ENCODE measurements around the gene SIX2. TPM values are rescaled to one million over a fixed set of nuclear protein-coding genes. Genes with fewer than 3 reads are reported as not detected.
A peak's percentile ranks its signal among the peaks of the same experiment; 100 is the strongest.

SIX2 gene
- polyA plus RNA-seq, 2 donors: 0.04 to 0.09 TPM

DNA sequence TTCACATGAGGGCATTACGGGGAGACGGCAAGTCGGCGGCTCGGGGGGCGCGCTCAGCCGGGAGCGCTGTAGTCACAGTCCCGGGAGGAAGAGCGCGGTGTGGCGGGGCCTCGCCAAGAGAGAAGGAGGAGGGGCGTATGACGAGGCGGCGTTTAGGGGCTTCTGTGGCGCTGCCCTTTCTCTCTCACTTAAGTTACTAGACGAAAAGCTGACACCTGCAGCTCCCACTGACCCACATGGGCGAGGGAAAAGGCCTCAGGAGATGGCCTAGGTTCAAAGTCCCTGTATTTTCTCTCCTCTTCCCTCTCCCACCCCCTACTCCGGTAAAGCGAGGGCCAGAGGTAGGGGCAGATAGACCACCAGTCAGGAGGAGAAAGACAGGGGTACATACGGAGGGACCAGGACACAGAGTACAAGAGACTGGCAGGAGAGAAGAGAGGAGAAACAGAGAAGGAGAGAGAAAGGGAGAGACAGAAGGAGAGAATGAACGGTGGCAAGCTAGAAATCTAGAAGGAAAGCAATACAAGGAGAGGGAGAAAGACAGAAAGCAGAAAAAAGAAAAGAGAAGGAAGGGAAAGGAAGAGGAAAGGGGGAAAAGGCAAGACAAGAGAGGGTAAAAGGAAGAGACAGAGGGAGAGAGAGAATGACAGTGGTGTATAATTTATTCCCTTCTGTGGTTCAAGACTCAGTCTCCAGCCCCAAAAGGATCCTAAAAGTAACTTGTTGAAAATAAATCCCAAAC is 3.8 kb downstream of the SIX2 start:
- Histone ChIP-seq H3K27ac (ENCODE audit: low read depth in 2 of 2, low read length in 1 of 2) (no peak overlapping the region), H3K9me3 (ENCODE audit: control insufficient read depth in 2 of 2, insufficient read depth in 1 of 2, low read depth in 1 of 2, low read length in 1 of 2) (peaks cover 0 to 6% of the 10 kb centered on the region in 2 donors), H3K4me1 (ENCODE audit: control insufficient read depth in 2 of 2, insufficient read depth in 2 of 2, low read length in 1 of 2) (peaks cover 5 to 22% of the 10 kb centered on the region in 2 donors), H3K36me3 (ENCODE audit: control insufficient read depth in 2 of 2, insufficient read depth in 2 of 2, low read length in 1 of 2) (no peaks in the 10 kb centered on the region), H3K27me3 (ENCODE audit: control insufficient read depth in 1 of 2, insufficient read depth in 2 of 2, low read length in 2 of 2) (peaks cover 8 to 34% of the 10 kb centered on the region in 2 donors), H3K4me3 (ENCODE audit: low read depth in 1 of 2, low read length in 2 of 2) (no peak overlapping the region)
- 35 to 50% methylated on average over 22 to 25 of the region's 25 CpGs for WGBS, 2 donors

DNA sequence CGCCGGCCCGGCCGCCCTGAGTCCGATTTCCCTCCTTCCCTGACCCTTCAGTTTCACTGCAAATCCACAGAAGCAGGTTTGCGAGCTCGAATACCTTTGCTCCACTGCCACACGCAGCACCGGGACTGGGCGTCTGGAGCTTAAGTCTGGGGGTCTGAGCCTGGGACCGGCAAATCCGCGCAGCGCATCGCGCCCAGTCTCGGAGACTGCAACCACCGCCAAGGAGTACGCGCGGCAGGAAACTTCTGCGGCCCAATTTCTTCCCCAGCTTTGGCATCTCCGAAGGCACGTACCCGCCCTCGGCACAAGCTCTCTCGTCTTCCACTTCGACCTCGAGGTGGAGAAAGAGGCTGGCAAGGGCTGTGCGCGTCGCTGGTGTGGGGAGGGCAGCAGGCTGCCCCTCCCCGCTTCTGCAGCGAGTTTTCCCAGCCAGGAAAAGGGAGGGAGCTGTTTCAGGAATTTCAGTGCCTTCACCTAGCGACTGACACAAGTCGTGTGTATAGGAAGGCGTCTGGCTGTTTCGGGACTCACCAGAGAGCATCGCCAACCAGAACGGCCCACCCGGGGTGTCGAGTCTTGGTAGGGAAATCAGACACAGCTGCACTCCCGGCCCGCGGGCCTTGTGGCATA is 4.6 kb downstream of the SIX2 start:
- 8 to 18% methylated on average over 45 of the region's 45 CpGs for WGBS, 2 donors
- no peak overlapping the region for H3K27ac ChIP-seq (ENCODE audit: low read depth in 2 of 2, low read length in 1 of 2)
- H3K36me3 ChIP-seq (ENCODE audit: control insufficient read depth in 2 of 2, insufficient read depth in 2 of 2, low read length in 1 of 2): no peaks in the 10 kb centered on the region
- peaks cover 0 to 6% of the 10 kb centered on the region in 2 donors for H3K9me3 ChIP-seq (ENCODE audit: control insufficient read depth in 2 of 2, insufficient read depth in 1 of 2, low read depth in 1 of 2, low read length in 1 of 2)
- H3K27me3 ChIP-seq (ENCODE audit: control insufficient read depth in 1 of 2, insufficient read depth in 2 of 2, low read length in 2 of 2): peaks cover 8 to 41% of the 10 kb centered on the region in 2 donors
- peaks cover 5 to 15% of the 10 kb centered on the region in 2 donors for H3K4me1 ChIP-seq (ENCODE audit: control insufficient read depth in 2 of 2, insufficient read depth in 2 of 2, low read length in 1 of 2)
- H3K4me3 ChIP-seq (ENCODE audit: low read depth in 1 of 2, low read length in 2 of 2): peak overlapping the region in 1 of 2 donors; percentile 11

DNA sequence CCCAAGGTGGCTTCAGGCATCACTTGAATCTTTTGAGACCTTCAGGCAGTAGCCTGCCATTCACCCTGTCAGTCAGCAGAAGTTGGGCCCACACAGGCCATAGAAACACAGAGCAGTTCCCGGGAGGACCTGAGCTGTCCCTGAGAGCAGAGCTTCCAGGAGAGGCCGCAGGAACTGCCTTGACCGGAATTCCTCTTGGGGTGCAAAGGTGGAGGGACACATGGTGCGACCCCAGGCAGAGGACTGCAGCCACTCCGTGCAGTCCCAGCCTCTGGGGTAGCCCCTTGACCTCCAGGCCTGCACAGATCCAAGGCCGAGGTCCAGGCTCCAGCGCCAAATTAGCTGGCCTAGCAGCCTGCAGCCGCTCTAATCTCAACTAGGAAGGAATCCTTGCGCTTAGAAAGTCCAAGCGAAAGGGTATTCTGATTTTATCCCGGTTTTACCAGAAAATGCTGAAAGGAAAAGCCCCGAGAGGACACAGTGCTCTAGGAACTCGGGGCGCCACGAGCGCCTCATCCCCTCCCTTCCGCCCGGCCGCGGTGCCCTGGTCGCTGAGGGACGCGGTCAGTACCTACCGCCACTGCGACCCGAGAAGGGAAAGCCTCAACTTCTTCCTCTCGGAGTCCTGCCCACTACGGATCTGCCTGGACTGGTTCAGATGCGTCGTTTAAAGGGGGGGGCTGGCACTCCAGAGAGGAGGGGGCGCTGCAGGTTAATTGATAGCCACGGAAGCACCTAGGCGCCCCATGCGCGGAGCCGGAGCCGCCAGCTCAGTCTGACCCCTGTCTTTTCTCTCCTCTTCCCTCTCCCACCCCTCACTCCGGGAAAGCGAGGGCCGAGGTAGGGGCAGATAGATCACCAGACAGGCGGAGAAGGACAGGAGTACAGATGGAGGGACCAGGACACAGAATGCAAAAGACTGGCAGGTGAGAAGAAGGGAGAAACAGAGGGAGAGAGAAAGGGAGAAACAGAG is 5.4 kb downstream of the SIX2 start:
- Histone ChIP-seq H3K4me1 (ENCODE audit: control insufficient read depth in 2 of 2, insufficient read depth in 2 of 2, low read length in 1 of 2) (peaks cover 5 to 11% of the 10 kb centered on the region in 2 donors), H3K27me3 (ENCODE audit: control insufficient read depth in 1 of 2, insufficient read depth in 2 of 2, low read length in 2 of 2) (peaks cover 8 to 43% of the 10 kb centered on the region in 2 donors), H3K36me3 (ENCODE audit: control insufficient read depth in 2 of 2, insufficient read depth in 2 of 2, low read length in 1 of 2) (no peaks in the 10 kb centered on the region), H3K4me3 (ENCODE audit: low read depth in 1 of 2, low read length in 2 of 2) (no peak overlapping the region), H3K9me3 (ENCODE audit: control insufficient read depth in 2 of 2, insufficient read depth in 1 of 2, low read depth in 1 of 2, low read length in 1 of 2) (peaks cover 0 to 6% of the 10 kb centered on the region in 2 donors), H3K27ac (ENCODE audit: low read depth in 2 of 2, low read length in 1 of 2) (no peak overlapping the region)
- 29 to 41% methylated on average over 41 of the region's 41 CpGs for WGBS, 2 donors

DNA sequence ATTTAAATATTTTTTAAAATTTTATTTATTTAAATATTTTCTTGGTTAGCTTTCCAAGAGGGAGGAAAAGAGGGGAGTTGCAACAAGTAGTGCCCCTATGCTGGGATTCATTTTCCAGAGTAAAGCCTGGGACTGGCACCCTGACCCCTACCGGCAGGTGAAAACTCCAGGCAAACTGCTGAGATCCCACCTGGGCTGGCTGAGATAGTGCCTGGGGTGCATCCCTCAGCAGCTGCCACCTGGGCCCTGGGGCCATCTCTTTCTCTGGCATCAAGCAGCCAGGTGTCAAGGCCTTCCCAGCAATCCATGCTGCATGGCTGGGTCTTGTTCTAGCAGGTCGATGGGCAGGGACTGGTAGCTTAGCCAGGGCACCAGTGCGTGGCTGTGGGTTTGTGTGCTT is 6.6 kb downstream of the SIX2 start:
- no peaks in the 10 kb centered on the region for H3K36me3 ChIP-seq (ENCODE audit: control insufficient read depth in 2 of 2, insufficient read depth in 2 of 2, low read length in 1 of 2)
- H3K4me3 ChIP-seq (ENCODE audit: low read depth in 1 of 2, low read length in 2 of 2): no peak overlapping the region
- 38 to 44% methylated on average over 3 of the region's 3 CpGs for WGBS, 2 donors
- peaks cover 4 to 40% of the 10 kb centered on the region in 2 donors for H3K27me3 ChIP-seq (ENCODE audit: control insufficient read depth in 1 of 2, insufficient read depth in 2 of 2, low read length in 2 of 2)
- peaks cover 0 to 3% of the 10 kb centered on the region in 2 donors for H3K9me3 ChIP-seq (ENCODE audit: control insufficient read depth in 2 of 2, insufficient read depth in 1 of 2, low read depth in 1 of 2, low read length in 1 of 2)
- no peak overlapping the region for H3K27ac ChIP-seq (ENCODE audit: low read depth in 2 of 2, low read length in 1 of 2)
- peaks cover 3 to 5% of the 10 kb centered on the region in 2 donors for H3K4me1 ChIP-seq (ENCODE audit: control insufficient read depth in 2 of 2, insufficient read depth in 2 of 2, low read length in 1 of 2)

DNA sequence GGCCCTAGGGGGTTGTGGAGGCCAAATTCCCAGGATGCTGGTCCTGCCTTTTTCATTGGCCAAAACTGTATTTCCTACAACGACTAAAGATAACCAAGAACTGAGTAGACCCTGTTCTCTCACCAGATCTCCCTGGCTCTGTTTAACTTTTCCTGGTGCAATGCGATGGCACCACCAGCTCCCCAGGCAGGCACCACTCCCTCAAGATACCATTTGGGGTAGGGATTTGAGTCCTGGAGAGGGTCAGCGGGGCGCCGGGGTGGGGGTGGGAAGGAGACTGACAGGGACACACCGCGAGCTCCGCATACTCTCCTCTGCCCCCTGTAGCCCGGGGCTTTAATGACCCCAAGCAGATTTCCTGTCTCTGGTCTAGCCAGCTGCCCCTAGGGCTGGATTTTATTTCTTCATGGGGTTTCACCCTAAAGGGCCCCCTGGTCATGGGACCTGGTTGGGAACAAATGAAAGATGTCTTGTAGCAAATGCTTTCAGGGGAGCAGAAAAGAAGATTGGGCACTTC is 7.3 kb downstream of the SIX2 start:
- no peak overlapping the region for H3K4me3 ChIP-seq (ENCODE audit: low read depth in 1 of 2, low read length in 2 of 2)
- no peaks in the 10 kb centered on the region for H3K36me3 ChIP-seq (ENCODE audit: control insufficient read depth in 2 of 2, insufficient read depth in 2 of 2, low read length in 1 of 2)
- H3K4me1 ChIP-seq (ENCODE audit: control insufficient read depth in 2 of 2, insufficient read depth in 2 of 2, low read length in 1 of 2): peaks cover 3 to 5% of the 10 kb centered on the region in 2 donors
- no peak overlapping the region for H3K27ac ChIP-seq (ENCODE audit: low read depth in 2 of 2, low read length in 1 of 2)
- H3K27me3 ChIP-seq (ENCODE audit: control insufficient read depth in 1 of 2, insufficient read depth in 2 of 2, low read length in 2 of 2): peaks cover 0 to 40% of the 10 kb centered on the region in 2 donors
- 20 to 33% methylated on average over 9 of the region's 9 CpGs for WGBS, 2 donors
- H3K9me3 ChIP-seq (ENCODE audit: control insufficient read depth in 2 of 2, insufficient read depth in 1 of 2, low read depth in 1 of 2, low read length in 1 of 2): peaks cover 0 to 3% of the 10 kb centered on the region in 2 donors

DNA sequence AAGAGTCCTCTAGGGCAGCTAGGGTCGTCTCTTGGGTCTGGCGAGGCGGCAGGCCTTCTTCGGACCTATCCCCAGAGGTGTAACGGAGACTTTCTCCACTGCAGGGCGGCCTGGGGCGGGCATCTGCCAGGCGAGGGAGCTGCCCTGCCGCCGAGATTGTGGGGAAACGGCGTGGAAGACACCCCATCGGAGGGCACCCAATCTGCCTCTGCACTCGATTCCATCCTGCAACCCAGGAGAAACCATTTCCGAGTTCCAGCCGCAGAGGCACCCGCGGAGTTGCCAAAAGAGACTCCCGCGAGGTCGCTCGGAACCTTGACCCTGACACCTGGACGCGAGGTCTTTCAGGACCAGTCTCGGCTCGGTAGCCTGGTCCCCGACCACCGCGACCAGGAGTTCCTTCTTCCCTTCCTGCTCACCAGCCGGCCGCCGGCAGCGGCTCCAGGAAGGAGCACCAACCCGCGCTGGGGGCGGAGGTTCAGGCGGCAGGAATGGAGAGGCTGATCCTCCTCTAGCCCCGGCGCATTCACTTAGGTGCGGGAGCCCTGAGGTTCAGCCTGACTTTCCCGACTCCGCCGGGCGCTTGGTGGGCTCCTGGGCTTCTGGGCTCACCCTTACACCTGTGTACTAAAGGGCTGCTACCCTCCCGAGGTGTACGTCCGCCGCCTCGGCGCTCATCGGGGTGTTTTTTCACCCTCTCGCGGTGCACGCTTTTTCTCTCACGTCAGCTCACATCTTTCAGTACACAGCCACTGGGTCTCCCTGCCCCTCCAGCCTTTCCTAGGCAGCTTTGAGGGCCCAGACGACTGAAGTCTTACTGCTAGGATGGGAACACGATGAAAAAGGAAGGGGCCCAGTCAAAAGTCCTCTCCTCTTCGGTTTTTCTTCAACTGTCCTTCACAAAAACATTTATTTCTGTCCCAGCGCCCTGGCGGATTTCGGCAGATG is 8.1 kb downstream of the SIX2 start:
- 11% methylated on average over 58 to 61 of the region's 61 CpGs for WGBS, 2 donors
- peak overlapping the region in 1 of 2 donors; percentile 34 for H3K4me3 ChIP-seq (ENCODE audit: low read depth in 1 of 2, low read length in 2 of 2)

DNA sequence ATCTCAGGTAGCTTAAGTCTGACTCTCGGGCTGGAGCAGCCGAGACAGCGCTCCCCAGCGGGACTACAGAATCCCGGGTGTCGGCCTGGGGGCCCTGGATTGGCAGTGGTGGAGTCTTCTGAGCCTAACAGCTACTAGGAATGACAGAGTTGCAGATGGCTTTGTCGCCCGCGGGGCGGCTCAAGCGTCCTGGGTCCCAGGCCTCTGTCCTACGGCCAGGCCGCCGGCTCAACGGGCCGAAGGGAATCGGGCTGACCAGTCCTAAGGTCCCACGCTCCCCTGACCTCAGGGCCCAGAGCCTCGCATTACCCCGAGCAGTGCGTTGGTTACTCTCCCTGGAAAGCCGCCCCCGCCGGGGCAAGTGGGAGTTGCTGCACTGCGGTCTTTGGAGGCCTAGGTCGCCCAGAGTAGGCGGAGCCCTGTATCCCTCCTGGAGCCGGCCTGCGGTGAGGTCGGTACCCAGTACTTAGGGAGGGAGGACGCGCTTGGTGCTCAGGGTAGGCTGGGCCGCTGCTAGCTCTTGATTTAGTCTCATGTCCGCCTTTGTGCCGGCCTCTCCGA is 8.8 kb downstream of the SIX2 start:
- peaks cover 3 to 5% of the 10 kb centered on the region in 2 donors for H3K4me1 ChIP-seq (ENCODE audit: control insufficient read depth in 2 of 2, insufficient read depth in 2 of 2, low read length in 1 of 2)
- 36 to 37% methylated on average over 36 of the region's 36 CpGs for WGBS, 2 donors
- peaks cover 0 to 32% of the 10 kb centered on the region in 2 donors for H3K27me3 ChIP-seq (ENCODE audit: control insufficient read depth in 1 of 2, insufficient read depth in 2 of 2, low read length in 2 of 2)
- no peak overlapping the region for H3K27ac ChIP-seq (ENCODE audit: low read depth in 2 of 2, low read length in 1 of 2)
- peaks cover 0 to 3% of the 10 kb centered on the region in 2 donors for H3K9me3 ChIP-seq (ENCODE audit: control insufficient read depth in 2 of 2, insufficient read depth in 1 of 2, low read depth in 1 of 2, low read length in 1 of 2)
- no peaks in the 10 kb centered on the region for H3K36me3 ChIP-seq (ENCODE audit: control insufficient read depth in 2 of 2, insufficient read depth in 2 of 2, low read length in 1 of 2)
- H3K4me3 ChIP-seq (ENCODE audit: low read depth in 1 of 2, low read length in 2 of 2): no peak overlapping the region

More for the DNA sequence above, 8.1 kb downstream of the SIX2 start:
- Histone ChIP-seq H3K27ac (ENCODE audit: low read depth in 2 of 2, low read length in 1 of 2) (no peak overlapping the region), H3K4me1 (ENCODE audit: control insufficient read depth in 2 of 2, insufficient read depth in 2 of 2, low read length in 1 of 2) (peaks cover 3 to 5% of the 10 kb centered on the region in 2 donors), H3K9me3 (ENCODE audit: control insufficient read depth in 2 of 2, insufficient read depth in 1 of 2, low read depth in 1 of 2, low read length in 1 of 2) (peaks cover 0 to 3% of the 10 kb centered on the region in 2 donors), H3K27me3 (ENCODE audit: control insufficient read depth in 1 of 2, insufficient read depth in 2 of 2, low read length in 2 of 2) (peaks cover 0 to 36% of the 10 kb centered on the region in 2 donors), H3K36me3 (ENCODE audit: control insufficient read depth in 2 of 2, insufficient read depth in 2 of 2, low read length in 1 of 2) (no peaks in the 10 kb centered on the region)

DNA sequence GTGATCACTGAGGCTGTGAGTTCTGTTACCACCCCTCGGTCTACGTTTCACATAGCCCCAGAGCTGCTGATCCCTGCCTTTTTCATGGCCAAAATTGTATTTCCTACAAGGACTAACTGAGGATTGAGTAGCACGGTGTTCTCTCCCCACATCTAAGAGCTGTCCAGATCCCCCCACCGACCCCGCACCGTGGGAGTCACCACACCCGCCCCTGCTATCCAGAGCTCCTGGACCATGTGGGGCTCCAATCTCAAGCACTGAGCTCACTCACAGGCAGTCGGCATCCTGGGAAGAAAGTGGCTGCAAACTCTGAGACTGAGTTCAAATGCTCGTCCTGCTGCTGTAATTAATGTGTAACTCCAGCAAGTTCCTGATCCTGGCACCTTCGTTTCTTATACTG is 9.7 kb downstream of the SIX2 start:
- H3K27me3 ChIP-seq (ENCODE audit: control insufficient read depth in 1 of 2, insufficient read depth in 2 of 2, low read length in 2 of 2): peaks cover 0 to 29% of the 10 kb centered on the region in 2 donors
- WGBS, 2 donors: 76% methylated on average over 10 of the region's 10 CpGs
- H3K27ac ChIP-seq (ENCODE audit: low read depth in 2 of 2, low read length in 1 of 2): no peak overlapping the region
- H3K4me1 ChIP-seq (ENCODE audit: control insufficient read depth in 2 of 2, insufficient read depth in 2 of 2, low read length in 1 of 2): peaks cover 3 to 5% of the 10 kb centered on the region in 2 donors
- H3K36me3 ChIP-seq (ENCODE audit: control insufficient read depth in 2 of 2, insufficient read depth in 2 of 2, low read length in 1 of 2): no peaks in the 10 kb centered on the region
- H3K9me3 ChIP-seq (ENCODE audit: control insufficient read depth in 2 of 2, insufficient read depth in 1 of 2, low read depth in 1 of 2, low read length in 1 of 2): peaks cover 0 to 3% of the 10 kb centered on the region in 2 donors
- no peak overlapping the region for H3K4me3 ChIP-seq (ENCODE audit: low read depth in 1 of 2, low read length in 2 of 2)

Measured in esophagus (tissue), 2 donors.